ENCODE measurements around the gene GLOD5.

DNA sequence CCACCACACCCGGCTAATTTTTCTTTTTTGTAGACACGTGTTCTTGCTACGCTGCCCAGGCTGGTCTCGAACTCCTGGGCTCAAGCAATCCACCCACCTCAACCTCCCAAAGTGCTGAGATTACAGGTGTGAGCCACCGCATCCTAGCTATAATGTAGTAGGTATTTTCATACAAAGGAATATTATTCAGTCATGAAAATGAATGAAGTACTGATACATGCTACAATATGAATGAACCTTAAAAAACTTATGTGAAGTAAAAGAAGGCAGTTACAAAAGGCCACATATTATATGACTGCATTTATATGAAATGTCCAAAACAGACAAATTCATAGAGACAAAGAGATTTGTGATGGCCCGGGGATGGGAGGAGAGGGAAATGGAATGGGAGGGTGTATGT, 20.2 kb downstream of the GLOD5 start:
- TF ChIP-seq, protein P1, sequence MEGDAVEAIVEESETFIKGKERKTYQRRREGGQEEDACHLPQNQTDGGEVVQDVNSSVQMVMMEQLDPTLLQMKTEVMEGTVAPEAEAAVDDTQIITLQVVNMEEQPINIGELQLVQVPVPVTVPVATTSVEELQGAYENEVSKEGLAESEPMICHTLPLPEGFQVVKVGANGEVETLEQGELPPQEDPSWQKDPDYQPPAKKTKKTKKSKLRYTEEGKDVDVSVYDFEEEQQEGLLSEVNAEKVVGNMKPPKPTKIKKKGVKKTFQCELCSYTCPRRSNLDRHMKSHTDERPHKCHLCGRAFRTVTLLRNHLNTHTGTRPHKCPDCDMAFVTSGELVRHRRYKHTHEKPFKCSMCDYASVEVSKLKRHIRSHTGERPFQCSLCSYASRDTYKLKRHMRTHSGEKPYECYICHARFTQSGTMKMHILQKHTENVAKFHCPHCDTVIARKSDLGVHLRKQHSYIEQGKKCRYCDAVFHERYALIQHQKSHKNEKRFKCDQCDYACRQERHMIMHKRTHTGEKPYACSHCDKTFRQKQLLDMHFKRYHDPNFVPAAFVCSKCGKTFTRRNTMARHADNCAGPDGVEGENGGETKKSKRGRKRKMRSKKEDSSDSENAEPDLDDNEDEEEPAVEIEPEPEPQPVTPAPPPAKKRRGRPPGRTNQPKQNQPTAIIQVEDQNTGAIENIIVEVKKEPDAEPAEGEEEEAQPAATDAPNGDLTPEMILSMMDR (IDR thresholded peaks at IDR 0.05), result no peak
- no peak for TF ChIP-seq POLR2A (IDR thresholded peaks at IDR 0.05)

Data from Peyer's patch (tissue), 4 donors.